GM19438 (cell line): ENCODE measurements around the gene SPEF2.
A peak's percentile ranks its signal among the peaks of the same experiment; 100 is the strongest.
"Not testable (repeated sequence)": the region's sequence is repeated elsewhere in the genome, so short reads cannot be mapped to it uniquely, and the experiment has no call there.

ENCODE experiments used
- ATAC-seq: cut with Tn5 transposase; IDR thresholded peaks from one replicate; pipeline ENCODE4 v1.9.1; 2021; ENCODE audit warnings: low read depth; ENCODE audit not compliant: unreplicated experiment

The SPEF2 gene

GRCh38 chr5:35651002-35651756, 33.5 kb downstream of the SPEF2 start:
- ATAC-seq, result peak; percentile 64

GRCh38 chr5:35656721-35657120, 39.1 kb downstream of the SPEF2 start:
- ATAC-seq, result no peak

GRCh38 chr5:35657877-35658276, 40.2 kb downstream of the SPEF2 start:
- no peak for ATAC-seq

GRCh38 chr5:35659556-35659955, 41.9 kb downstream of the SPEF2 start:
- ATAC-seq, result no peak

GRCh38 chr5:35660451-35660850, 42.8 kb downstream of the SPEF2 start:
- no peak for ATAC-seq

- ATAC-seq, result no peak
Measured at GRCh38 chr5:35664584-35664983, 46.9 kb downstream of the SPEF2 start.

- no peak for ATAC-seq
Measured at GRCh38 chr5:35665096-35665495, 47.4 kb downstream of the SPEF2 start.

- no peak for ATAC-seq
Measured at GRCh38 chr5:35668319-35668718, 50.7 kb downstream of the SPEF2 start.

- no peak for ATAC-seq
Measured at GRCh38 chr5:35668794-35669193, 51.1 kb downstream of the SPEF2 start.

GRCh38 chr5:35671541-35672295, 54.1 kb downstream of the SPEF2 start:
- no peak for ATAC-seq

- not testable (repeated sequence) for ATAC-seq
Measured at GRCh38 chr5:35672296-35672655, 54.6 kb downstream of the SPEF2 start.

- no peak for ATAC-seq
Measured at GRCh38 chr5:35672995-35673394, 55.3 kb downstream of the SPEF2 start.

- ATAC-seq, result no peak
Measured at GRCh38 chr5:35674049-35674448, 56.4 kb downstream of the SPEF2 start.

GRCh38 chr5:35675392-35675791, 57.7 kb downstream of the SPEF2 start:
- ATAC-seq, result no peak

GRCh38 chr5:35677878-35678277, 60.2 kb downstream of the SPEF2 start:
- ATAC-seq, result no peak

- no peak for ATAC-seq
Measured at GRCh38 chr5:35678661-35679060, 61.0 kb downstream of the SPEF2 start.

- ATAC-seq, result no peak
Measured at GRCh38 chr5:35679357-35679756, 61.7 kb downstream of the SPEF2 start.

- no peak for ATAC-seq
Measured at GRCh38 chr5:35681911-35682310, 64.2 kb downstream of the SPEF2 start.

- ATAC-seq, result no peak
Measured at GRCh38 chr5:35683466-35683865, 65.8 kb downstream of the SPEF2 start.

- ATAC-seq, result no peak
Measured at GRCh38 chr5:35685161-35685560, 67.5 kb downstream of the SPEF2 start.

- no peak for ATAC-seq
Measured at GRCh38 chr5:35687961-35688360, 70.3 kb downstream of the SPEF2 start.

- no peak for ATAC-seq
Measured at GRCh38 chr5:35694481-35694880, 76.8 kb downstream of the SPEF2 start.
